Measurements from ENCODE around the gene RCBTB2. TPM values are rescaled to one million over a fixed set of nuclear protein-coding genes. Genes with fewer than 3 reads are reported as not detected.

RCBTB2 gene
- total and polyA plus RNA-seq, 10 donors: 6.7 to 19.6 (median 14.8) TPM

DNA sequence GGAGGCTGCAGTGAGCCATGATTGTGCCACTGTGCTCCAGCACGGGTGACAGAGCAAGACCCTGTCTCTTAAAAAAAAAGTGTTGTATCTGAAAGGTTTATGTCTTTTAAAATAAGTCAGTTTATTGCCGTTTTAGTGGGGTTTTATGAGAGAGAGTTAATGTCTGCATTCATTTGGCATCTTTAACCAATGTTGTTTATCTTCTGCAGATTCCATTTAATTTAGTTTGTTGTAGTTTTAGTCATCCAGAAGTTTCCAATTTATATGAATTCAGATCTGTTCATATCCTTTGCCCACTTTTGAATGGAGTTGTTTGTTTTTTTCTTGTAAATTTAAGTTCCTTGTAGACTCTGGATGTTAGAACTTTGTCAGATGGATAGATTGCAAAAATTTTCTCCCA is 83.2 kb downstream of the RCBTB2 start:
- DNase-seq: no peak
- 78 to 89% (median 82%) methylated on average over 2 of the region's 2 CpGs for WGBS, 5 donors
- H3K27ac ChIP-seq: peak overlapping the region in 6 of 8 donors; percentile 24 to 76 (median 68)
- H3K9me3 ChIP-seq: peaks cover 0 to 25% (median 18%) of the 10 kb centered on the region in 8 donors
- peaks cover 0 to 36% (median 14%) of the 10 kb centered on the region in 6 donors for H3K36me3 ChIP-seq
- no peaks in the 10 kb centered on the region for H3K27me3 ChIP-seq (replicated peaks in 1 of 7)
- peaks cover 0 to 37% (median 21%) of the 10 kb centered on the region in 6 donors for H3K4me1 ChIP-seq
- H3K4me3 ChIP-seq: no peak overlapping the region
- intact Hi-C loops (cut with DNase I; ENCODE audit: low total_unique reads): no loop called here
- no peak for TF ChIP-seq POLR2A (IDR thresholded peaks at IDR 0.05)
- TF ChIP-seq POLR2AphosphoS5 (IDR thresholded peaks at IDR 0.05): no peak
- TF ChIP-seq, protein P1, sequence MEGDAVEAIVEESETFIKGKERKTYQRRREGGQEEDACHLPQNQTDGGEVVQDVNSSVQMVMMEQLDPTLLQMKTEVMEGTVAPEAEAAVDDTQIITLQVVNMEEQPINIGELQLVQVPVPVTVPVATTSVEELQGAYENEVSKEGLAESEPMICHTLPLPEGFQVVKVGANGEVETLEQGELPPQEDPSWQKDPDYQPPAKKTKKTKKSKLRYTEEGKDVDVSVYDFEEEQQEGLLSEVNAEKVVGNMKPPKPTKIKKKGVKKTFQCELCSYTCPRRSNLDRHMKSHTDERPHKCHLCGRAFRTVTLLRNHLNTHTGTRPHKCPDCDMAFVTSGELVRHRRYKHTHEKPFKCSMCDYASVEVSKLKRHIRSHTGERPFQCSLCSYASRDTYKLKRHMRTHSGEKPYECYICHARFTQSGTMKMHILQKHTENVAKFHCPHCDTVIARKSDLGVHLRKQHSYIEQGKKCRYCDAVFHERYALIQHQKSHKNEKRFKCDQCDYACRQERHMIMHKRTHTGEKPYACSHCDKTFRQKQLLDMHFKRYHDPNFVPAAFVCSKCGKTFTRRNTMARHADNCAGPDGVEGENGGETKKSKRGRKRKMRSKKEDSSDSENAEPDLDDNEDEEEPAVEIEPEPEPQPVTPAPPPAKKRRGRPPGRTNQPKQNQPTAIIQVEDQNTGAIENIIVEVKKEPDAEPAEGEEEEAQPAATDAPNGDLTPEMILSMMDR (IDR thresholded peaks at IDR 0.05 in 8 of 11, conservative IDR thresholded peaks at IDR 0.05 in 3 of 11): no peak

DNA sequence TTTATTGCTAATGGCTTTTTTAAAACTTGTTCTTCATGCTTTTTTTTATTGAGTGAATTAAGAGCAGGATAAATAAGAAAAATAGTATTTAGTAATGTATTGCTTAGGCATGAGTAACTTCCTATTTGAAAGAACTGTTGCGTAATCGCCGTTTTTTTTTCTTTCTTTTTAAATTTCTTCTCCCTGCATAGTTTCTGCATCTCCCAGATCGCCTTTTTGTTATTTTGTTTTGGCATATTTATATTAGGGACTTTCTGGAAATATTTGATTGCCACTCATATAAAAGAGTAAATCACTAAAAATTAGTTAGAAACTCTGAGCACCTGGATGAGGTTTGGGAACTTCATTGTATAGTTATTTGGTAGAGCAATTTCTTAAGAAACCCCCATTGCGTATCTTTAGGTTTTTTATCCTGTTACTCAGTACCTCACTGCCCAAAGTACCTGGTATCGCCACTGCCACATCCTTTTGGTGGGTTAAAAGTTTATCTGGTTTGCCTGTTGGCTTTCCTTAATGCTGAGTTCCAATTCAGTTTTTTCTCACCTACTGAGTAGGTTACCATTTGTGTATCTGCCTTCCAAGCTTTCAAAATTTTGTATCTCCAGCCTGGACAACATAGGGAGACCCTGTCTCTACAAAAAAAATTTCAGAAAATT is 83.8 kb downstream of the RCBTB2 start:
- TF ChIP-seq, protein P1 (IDR thresholded peaks at IDR 0.05 in 8 of 11, conservative IDR thresholded peaks at IDR 0.05 in 3 of 11): no peak
- TF ChIP-seq POLR2AphosphoS5 (IDR thresholded peaks at IDR 0.05) (no peak), POLR2A (IDR thresholded peaks at IDR 0.05) (no peak)
- no peaks in the 10 kb centered on the region for H3K27me3 ChIP-seq (replicated peaks in 1 of 7)
- DNase-seq: no peak
- intact Hi-C loops (cut with DNase I; ENCODE audit: low total_unique reads): no loop called here
- peak overlapping the region in 2 of 8 donors; percentile 12 to 36 for H3K4me3 ChIP-seq
- peaks cover 0 to 32% (median 11%) of the 10 kb centered on the region in 6 donors for H3K36me3 ChIP-seq
- H3K9me3 ChIP-seq: peaks cover 0 to 25% (median 18%) of the 10 kb centered on the region in 8 donors
- peaks cover 0 to 39% (median 21%) of the 10 kb centered on the region in 6 donors for H3K4me1 ChIP-seq
- H3K27ac ChIP-seq: peak overlapping the region in 7 of 8 donors; percentile 24 to 76 (median 68)
- 21 to 34% (median 31%) methylated on average over 6 of the region's 6 CpGs for WGBS, 5 donors

DNA sequence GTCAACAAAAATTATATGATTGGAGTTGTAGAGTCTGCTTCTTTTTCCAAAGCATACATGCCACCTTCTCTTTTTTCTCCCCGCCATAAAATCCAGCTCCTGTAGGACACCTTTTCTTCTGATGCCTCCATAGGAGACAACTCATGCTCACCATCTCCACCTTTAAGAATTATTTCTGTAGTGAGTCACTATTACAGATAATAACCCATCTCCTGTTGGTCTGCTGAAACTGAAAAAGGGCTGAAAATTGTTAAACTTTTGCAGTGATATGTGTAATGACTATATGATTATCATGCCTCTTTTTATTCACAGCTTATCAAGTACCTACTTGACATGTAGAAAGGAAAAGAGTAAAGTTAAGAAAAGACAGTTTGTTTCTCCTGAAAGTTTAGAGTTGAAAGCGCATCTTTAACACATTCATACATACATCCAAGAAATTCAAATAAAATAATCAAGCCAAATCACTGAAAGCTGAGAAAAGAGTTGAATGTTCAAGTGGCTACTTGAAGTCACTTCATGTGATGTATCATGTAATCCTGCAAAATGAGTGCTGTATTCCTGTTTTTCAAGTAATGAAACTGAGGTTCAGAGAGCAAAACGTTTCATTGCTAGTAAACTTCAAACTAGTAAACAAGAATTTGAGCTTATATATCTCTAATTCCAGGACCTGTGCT is 84.5 kb downstream of the RCBTB2 start:
- intact Hi-C loops (cut with DNase I; ENCODE audit: low total_unique reads): no loop called here
- Histone ChIP-seq H3K4me1 (peaks cover 0 to 46% (median 21%) of the 10 kb centered on the region in 6 donors), H3K27ac (peak overlapping the region in 6 of 8 donors; percentile 61 to 76 (median 68)), H3K9me3 (peaks cover 0 to 25% (median 18%) of the 10 kb centered on the region in 8 donors), H3K27me3 (replicated peaks in 1 of 7) (no peaks in the 10 kb centered on the region), H3K36me3 (peaks cover 0 to 31% (median 5%) of the 10 kb centered on the region in 6 donors), H3K4me3 (peak overlapping the region in 2 of 8 donors; percentile 12 to 36)
- DNase-seq: no peak
- 65 to 72% (median 67%) methylated on average over 3 of the region's 3 CpGs for WGBS, 5 donors
- TF ChIP-seq POLR2A (IDR thresholded peaks at IDR 0.05): no peak
- TF ChIP-seq, protein P1 (IDR thresholded peaks at IDR 0.05 in 8 of 11, conservative IDR thresholded peaks at IDR 0.05 in 3 of 11): no peak
- TF ChIP-seq POLR2AphosphoS5 (IDR thresholded peaks at IDR 0.05): no peak

DNA sequence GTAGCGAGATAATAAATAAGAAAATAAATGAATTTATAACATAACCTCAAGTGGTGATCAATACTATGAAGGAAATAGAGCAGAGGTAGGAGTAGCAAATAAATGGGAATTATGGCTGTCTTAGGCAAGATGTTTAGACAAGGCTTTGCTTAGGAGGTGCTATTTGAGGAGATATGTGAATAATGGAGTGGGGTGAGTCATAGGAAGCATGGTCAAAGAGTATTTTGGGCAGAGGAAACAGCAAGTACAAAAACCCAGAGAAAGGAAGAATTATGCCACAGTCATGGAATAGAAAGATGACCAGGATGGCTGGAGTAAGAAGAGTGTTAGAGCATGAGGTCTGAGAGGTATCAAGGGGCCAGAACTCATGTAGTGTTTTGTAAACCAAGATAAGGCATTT is 86.4 kb downstream of the RCBTB2 start:
- Histone ChIP-seq H3K27me3 (replicated peaks in 1 of 7) (no peaks in the 10 kb centered on the region), H3K36me3 (peaks cover 0 to 23% (median 0%) of the 10 kb centered on the region in 6 donors), H3K4me1 (peaks cover 0 to 54% (median 25%) of the 10 kb centered on the region in 6 donors), H3K27ac (peak overlapping the region in 4 of 8 donors; percentile 7 to 76 (median 26)), H3K9me3 (peaks cover 0 to 18% (median 16%) of the 10 kb centered on the region in 8 donors), H3K4me3 (no peak overlapping the region)
- TF ChIP-seq, protein P1 (IDR thresholded peaks at IDR 0.05 in 8 of 11, conservative IDR thresholded peaks at IDR 0.05 in 3 of 11): no peak
- TF ChIP-seq POLR2AphosphoS5 (IDR thresholded peaks at IDR 0.05) (no peak), POLR2A (IDR thresholded peaks at IDR 0.05) (no peak)
- no peak for DNase-seq
- intact Hi-C loops (cut with DNase I; ENCODE audit: low total_unique reads): no loop called here
- WGBS, 5 donors: 95 to 100% (median 97%) methylated on average over 1 of the region's 1 CpG

All from spleen (tissue), 11 donors.